ENCODE measurements around the gene DARS2. TPM values are rescaled to one million over a fixed set of nuclear protein-coding genes. Genes with fewer than 3 reads are reported as not detected.
"Not testable (repeated sequence)": the region's sequence is repeated elsewhere in the genome, so short reads cannot be mapped to it uniquely, and the experiment has no call there.

The DARS2 gene
- total and polyA plus RNA-seq, 5 donors from 2014 or later = 4.8 to 12.5 (median 9.0) TPM

- Mint-ChIP-seq H3K4me1 (peaks cover 5 to 12% (median 8%) of the 10 kb centered on the region in 4 donors), H3K9me3 (no peaks in the 10 kb centered on the region), H3K27ac (peak overlapping the region in 2 of 3 donors; percentile 37 to 43), H3K27me3 (no peaks in the 10 kb centered on the region), H3K4me3 (no peak overlapping the region), H3K36me3 (peaks cover 37% of the 10 kb centered on the region)
- Histone ChIP-seq H3K36me3 (ENCODE audit: control insufficient read depth, insufficient read depth, low read length) (peaks cover 44% of the 10 kb centered on the region), H3K27ac (ENCODE audit: insufficient read depth, low read length, poor library complexity, severe bottlenecking) (no peak overlapping the region), H3K4me3 (ENCODE audit: low read depth, low read length) (no peak overlapping the region), H3K27me3 (ENCODE audit: control insufficient read depth, insufficient read depth, low read length) (no peaks in the 10 kb centered on the region), H3K4me1 (ENCODE audit: control insufficient read depth, insufficient read depth, low read length, poor library complexity, severe bottlenecking) (peaks cover 2% of the 10 kb centered on the region), H3K9me3 (ENCODE audit: control insufficient read depth in 2 of 2, low read length in 2 of 2) (no peaks in the 10 kb centered on the region)
- ATAC-seq (ENCODE audit: low read depth in 2 of 2) = no peak
- DNase-seq = no peak
Measured at GRCh38 chr1:173878251-173878650, 53.8 kb downstream of the DARS2 start.

GRCh38 chr1:173881117-173881516 lies 56.6 kb downstream of the DARS2 start:
- peaks cover 40% of the 10 kb centered on the region for H3K36me3 ChIP-seq (ENCODE audit: control insufficient read depth, insufficient read depth, low read length)
- H3K4me1 Mint-ChIP-seq; H3K27ac ChIP-seq (ENCODE audit: insufficient read depth, low read length, poor library complexity, severe bottlenecking); H3K9me3 Mint-ChIP-seq; H3K4me3 Mint-ChIP-seq; ATAC-seq (ENCODE audit: low read depth in 2 of 2); H3K4me3 ChIP-seq (ENCODE audit: low read depth, low read length); H3K27me3 Mint-ChIP-seq; H3K4me1 ChIP-seq (ENCODE audit: control insufficient read depth, insufficient read depth, low read length, poor library complexity, severe bottlenecking); H3K27ac Mint-ChIP-seq; H3K27me3 ChIP-seq (ENCODE audit: control insufficient read depth, insufficient read depth, low read length); H3K9me3 ChIP-seq (ENCODE audit: control insufficient read depth in 2 of 2, low read length in 2 of 2); DNase-seq: not testable (repeated sequence)
- peaks cover 36% of the 10 kb centered on the region for H3K36me3 Mint-ChIP-seq

DNA sequence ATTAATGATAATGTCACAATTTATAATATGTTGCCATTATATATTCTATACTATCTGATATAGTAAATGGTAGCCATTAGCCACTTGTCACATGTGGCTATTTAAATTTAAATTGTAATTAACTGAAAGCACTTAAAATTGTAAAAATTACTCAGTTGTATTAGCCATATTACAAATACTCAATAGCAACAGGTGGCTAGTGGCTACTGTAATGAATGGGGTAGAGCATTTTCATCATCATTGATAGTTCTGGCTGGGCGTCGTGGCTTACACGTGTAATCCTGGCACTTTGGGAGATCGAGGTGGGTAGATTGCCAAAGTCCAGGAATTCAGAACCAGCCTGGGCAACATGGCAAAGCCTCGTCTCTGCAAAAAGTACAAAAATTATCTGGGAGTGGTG lies 60.2 kb downstream of the DARS2 start:
- Mint-ChIP-seq H3K36me3 (peaks cover 45% of the 10 kb centered on the region), H3K27ac (no peak overlapping the region), H3K4me1 (peaks cover 10 to 30% (median 15%) of the 10 kb centered on the region in 4 donors), H3K27me3 (no peaks in the 10 kb centered on the region), H3K9me3 (no peaks in the 10 kb centered on the region), H3K4me3 (no peak overlapping the region)
- Histone ChIP-seq H3K9me3 (ENCODE audit: control insufficient read depth in 2 of 2, low read length in 2 of 2) (no peaks in the 10 kb centered on the region), H3K4me3 (ENCODE audit: low read depth, low read length) (no peak overlapping the region), H3K27me3 (ENCODE audit: control insufficient read depth, insufficient read depth, low read length) (no peaks in the 10 kb centered on the region), H3K36me3 (ENCODE audit: control insufficient read depth, insufficient read depth, low read length) (peaks cover 32% of the 10 kb centered on the region), H3K27ac (ENCODE audit: insufficient read depth, low read length, poor library complexity, severe bottlenecking) (no peak overlapping the region), H3K4me1 (ENCODE audit: control insufficient read depth, insufficient read depth, low read length, poor library complexity, severe bottlenecking) (no peaks in the 10 kb centered on the region)
- no peak for ATAC-seq (ENCODE audit: low read depth in 2 of 2)
- DNase-seq = no peak

GRCh38 chr1:173886746-173887611 lies 62.5 kb downstream of the DARS2 start:
- H3K27me3 Mint-ChIP-seq = no peaks in the 10 kb centered on the region
- ATAC-seq (ENCODE audit: low read depth in 2 of 2) = no peak
- H3K27me3 ChIP-seq (ENCODE audit: control insufficient read depth, insufficient read depth, low read length) = no peaks in the 10 kb centered on the region
- H3K27ac Mint-ChIP-seq = peak overlapping the region in 1 of 3 donors; percentile 0
- no peak overlapping the region for H3K27ac ChIP-seq (ENCODE audit: insufficient read depth, low read length, poor library complexity, severe bottlenecking)
- no peak for DNase-seq
- no peaks in the 10 kb centered on the region for H3K9me3 ChIP-seq (ENCODE audit: control insufficient read depth in 2 of 2, low read length in 2 of 2)
- no peaks in the 10 kb centered on the region for H3K9me3 Mint-ChIP-seq
- peaks cover 9 to 36% (median 25%) of the 10 kb centered on the region in 4 donors for H3K4me1 Mint-ChIP-seq
- no peak overlapping the region for H3K4me3 ChIP-seq (ENCODE audit: low read depth, low read length)
- H3K4me3 Mint-ChIP-seq = no peak overlapping the region
- no peaks in the 10 kb centered on the region for H3K4me1 ChIP-seq (ENCODE audit: control insufficient read depth, insufficient read depth, low read length, poor library complexity, severe bottlenecking)
- H3K36me3 ChIP-seq (ENCODE audit: control insufficient read depth, insufficient read depth, low read length) = peaks cover 34% of the 10 kb centered on the region
- H3K36me3 Mint-ChIP-seq = peaks cover 51% of the 10 kb centered on the region

GRCh38 chr1:173887627-173888026 lies 63.2 kb downstream of the DARS2 start:
- peak overlapping the region in 2 of 3 donors; percentile 0 to 38 for H3K27ac Mint-ChIP-seq
- peaks cover 12 to 37% (median 25%) of the 10 kb centered on the region in 4 donors for H3K4me1 Mint-ChIP-seq

DNA sequence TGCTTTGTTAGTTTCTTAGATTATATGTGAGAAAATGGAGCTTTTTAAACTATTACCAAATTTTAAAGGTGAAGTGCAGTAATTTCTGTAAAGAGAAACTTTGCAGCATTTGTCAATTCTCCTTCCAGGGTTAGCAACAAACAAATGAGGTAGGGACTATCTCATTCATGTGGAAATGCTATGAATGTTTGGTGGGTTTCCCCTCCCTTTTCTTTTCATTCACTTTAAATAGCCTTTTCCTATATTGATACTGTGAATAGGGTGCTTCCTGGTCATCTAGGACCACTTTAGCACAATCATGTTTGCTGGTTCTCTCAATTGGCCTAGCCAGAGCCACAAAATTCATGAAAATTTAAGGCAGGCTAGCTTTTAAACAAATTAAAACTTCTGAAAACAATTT lies 64.3 kb downstream of the DARS2 start:
- Mint-ChIP-seq H3K36me3 (peaks cover 57% of the 10 kb centered on the region), H3K4me1 (peaks cover 12 to 39% (median 25%) of the 10 kb centered on the region in 4 donors), H3K27ac (peak overlapping the region in 1 of 3 donors; percentile 22), H3K4me3 (no peak overlapping the region), H3K27me3 (no peaks in the 10 kb centered on the region), H3K9me3 (no peaks in the 10 kb centered on the region)
- no peak for ATAC-seq (ENCODE audit: low read depth in 2 of 2)
- H3K36me3 ChIP-seq (ENCODE audit: control insufficient read depth, insufficient read depth, low read length) = peaks cover 33% of the 10 kb centered on the region
- H3K9me3 ChIP-seq (ENCODE audit: control insufficient read depth in 2 of 2, low read length in 2 of 2) = no peaks in the 10 kb centered on the region
- no peaks in the 10 kb centered on the region for H3K27me3 ChIP-seq (ENCODE audit: control insufficient read depth, insufficient read depth, low read length)
- DNase-seq = no peak
- H3K27ac ChIP-seq (ENCODE audit: insufficient read depth, low read length, poor library complexity, severe bottlenecking) = no peak overlapping the region
- no peaks in the 10 kb centered on the region for H3K4me1 ChIP-seq (ENCODE audit: control insufficient read depth, insufficient read depth, low read length, poor library complexity, severe bottlenecking)
- H3K4me3 ChIP-seq (ENCODE audit: low read depth, low read length) = no peak overlapping the region

More at GRCh38 chr1:173887627-173888026, 63.2 kb downstream of the DARS2 start:
- Mint-ChIP-seq H3K9me3 (no peaks in the 10 kb centered on the region), H3K36me3 (peaks cover 55% of the 10 kb centered on the region), H3K4me3 (no peak overlapping the region), H3K27me3 (no peaks in the 10 kb centered on the region)
- Histone ChIP-seq H3K9me3 (ENCODE audit: control insufficient read depth in 2 of 2, low read length in 2 of 2) (no peaks in the 10 kb centered on the region), H3K4me1 (ENCODE audit: control insufficient read depth, insufficient read depth, low read length, poor library complexity, severe bottlenecking) (no peaks in the 10 kb centered on the region), H3K36me3 (ENCODE audit: control insufficient read depth, insufficient read depth, low read length) (peaks cover 34% of the 10 kb centered on the region), H3K4me3 (ENCODE audit: low read depth, low read length) (no peak overlapping the region), H3K27ac (ENCODE audit: insufficient read depth, low read length, poor library complexity, severe bottlenecking) (no peak overlapping the region), H3K27me3 (ENCODE audit: control insufficient read depth, insufficient read depth, low read length) (no peaks in the 10 kb centered on the region)
- ATAC-seq (ENCODE audit: low read depth in 2 of 2) = no peak
- no peak for DNase-seq

- Mint-ChIP-seq H3K27me3 (no peaks in the 10 kb centered on the region), H3K36me3 (peaks cover 63% of the 10 kb centered on the region), H3K27ac (no peak overlapping the region), H3K9me3 (no peaks in the 10 kb centered on the region), H3K4me3 (no peak overlapping the region), H3K4me1 (peaks cover 16 to 45% (median 25%) of the 10 kb centered on the region in 4 donors)
- DNase-seq = no peak
- Histone ChIP-seq H3K27me3 (ENCODE audit: control insufficient read depth, insufficient read depth, low read length) (no peaks in the 10 kb centered on the region), H3K27ac (ENCODE audit: insufficient read depth, low read length, poor library complexity, severe bottlenecking) (no peak overlapping the region), H3K4me3 (ENCODE audit: low read depth, low read length) (no peak overlapping the region), H3K36me3 (ENCODE audit: control insufficient read depth, insufficient read depth, low read length) (peaks cover 35% of the 10 kb centered on the region), H3K4me1 (ENCODE audit: control insufficient read depth, insufficient read depth, low read length, poor library complexity, severe bottlenecking) (no peaks in the 10 kb centered on the region), H3K9me3 (ENCODE audit: control insufficient read depth in 2 of 2, low read length in 2 of 2) (no peaks in the 10 kb centered on the region)
- no peak for ATAC-seq (ENCODE audit: low read depth in 2 of 2)
Measured at GRCh38 chr1:173889885-173890284, 65.4 kb downstream of the DARS2 start.

- no peak overlapping the region for H3K4me3 Mint-ChIP-seq
- Histone ChIP-seq H3K27ac (ENCODE audit: insufficient read depth, low read length, poor library complexity, severe bottlenecking) (no peak overlapping the region), H3K36me3 (ENCODE audit: control insufficient read depth, insufficient read depth, low read length) (peaks cover 8% of the 10 kb centered on the region), H3K27me3 (ENCODE audit: control insufficient read depth, insufficient read depth, low read length) (no peaks in the 10 kb centered on the region), H3K4me3 (ENCODE audit: low read depth, low read length) (no peak overlapping the region), H3K4me1 (ENCODE audit: control insufficient read depth, insufficient read depth, low read length, poor library complexity, severe bottlenecking) (no peaks in the 10 kb centered on the region), H3K9me3 (ENCODE audit: control insufficient read depth in 2 of 2, low read length in 2 of 2) (no peaks in the 10 kb centered on the region)
- DNase-seq (no peak), ATAC-seq (ENCODE audit: low read depth in 2 of 2) (no peak)
- H3K27ac Mint-ChIP-seq = no peak overlapping the region
- H3K9me3 Mint-ChIP-seq = no peaks in the 10 kb centered on the region
- H3K27me3 Mint-ChIP-seq = no peaks in the 10 kb centered on the region
- peaks cover 9 to 24% (median 16%) of the 10 kb centered on the region in 4 donors for H3K4me1 Mint-ChIP-seq
- H3K36me3 Mint-ChIP-seq = peaks cover 39% of the 10 kb centered on the region
Measured at GRCh38 chr1:173893611-173894010, 69.1 kb downstream of the DARS2 start.

Measured in CD4-positive, CD25-positive, alpha-beta regulatory T cell (primary cell).